Measurements from ENCODE around the gene ID1. TPM values are rescaled to one million over a fixed set of nuclear protein-coding genes. Genes with fewer than 3 reads are reported as not detected.

The ID1 gene
- total RNA-seq, 1 experiment from 2014 or later = 88.8 TPM

- peaks cover 10% of the 10 kb centered on the region for H3K4me1 Mint-ChIP-seq
- peaks cover 46% of the 10 kb centered on the region for H3K36me3 Mint-ChIP-seq
- H3K27me3 Mint-ChIP-seq (ENCODE audit: low read depth) = no peaks in the 10 kb centered on the region
- H3K9me3 Mint-ChIP-seq = no peaks in the 10 kb centered on the region
- H3K4me3 Mint-ChIP-seq = no peak overlapping the region
- CTCF ChIA-PET = interaction anchor here (0.7 to 14.0 kb wide), 22 partner anchors 10 to 284 kb away, joined by 3 to 850 read pairs (median 4); partner anchors contain the start of genes FOXS1 and ID1
- no peak for TF ChIP-seq ZBTB21 (CRISPR knock-in tag; IDR thresholded peaks at IDR 0.05; ENCODE audit: borderline replicate concordance)
- no peak for TF ChIP-seq ATF3 (CRISPR knock-in tag; conservative IDR thresholded peaks at IDR 0.05)
- TF ChIP-seq NR2C2 (CRISPR knock-in tag; IDR thresholded peaks at IDR 0.05) = no peak
- TF ChIP-seq CREB1 (CRISPR knock-in tag; IDR thresholded peaks at IDR 0.05) = no peak
- no peak for TF ChIP-seq ETV6 (CRISPR knock-in tag; IDR thresholded peaks at IDR 0.05)
- TF ChIP-seq JUN (CRISPR knock-in tag; IDR thresholded peaks at IDR 0.05) = no peak
- no peak for TF ChIP-seq USF2 (CRISPR knock-in tag; IDR thresholded peaks at IDR 0.05)
- no peak for TF ChIP-seq E2F1 (CRISPR knock-in tag; IDR thresholded peaks at IDR 0.05)
- TF ChIP-seq ZNF219 (CRISPR knock-in tag; IDR thresholded peaks at IDR 0.05; ENCODE audit: borderline replicate concordance) = no peak
- TF ChIP-seq ATF2 (CRISPR knock-in tag; IDR thresholded peaks at IDR 0.05; ENCODE audit: borderline replicate concordance, low read depth) = no peak
- no peak for TF ChIP-seq KAT7 (CRISPR knock-in tag; IDR thresholded peaks at IDR 0.05; ENCODE audit: borderline replicate concordance)
- no peak for TF ChIP-seq TEAD4 (CRISPR knock-in tag; IDR thresholded peaks at IDR 0.05)
- TF ChIP-seq ZSCAN18 (CRISPR knock-in tag; IDR thresholded peaks at IDR 0.05) = no peak
- no peak for TF ChIP-seq MXD4 (CRISPR knock-in tag; IDR thresholded peaks at IDR 0.05; ENCODE audit: borderline replicate concordance)
- DNase-seq (ENCODE audit: low spot score) (no peak), ATAC-seq (no peak)
- POLR2A ChIA-PET = interaction anchor here (0.6 to 1.4 kb wide), 7 partner anchors 7 to 148 kb away, joined by 3 to 6 read pairs (median 3); no protein-coding TSS in a partner anchor
- H3K27ac Mint-ChIP-seq = peak overlapping the region; percentile 48; the same call in 1 of the 2 replicates
Observed at GRCh38 chr20:31560746-31561598, 44.1 kb upstream of the ID1 start.

GRCh38 chr20:31562241-31562640 lies 42.8 kb upstream of the ID1 start:
- TF ChIP-seq ZNF263 (CRISPR knock-in tag; IDR thresholded peaks at IDR 0.05; ENCODE audit: low read depth) = no peak
- TF ChIP-seq FOXJ3 (CRISPR knock-in tag; IDR thresholded peaks at IDR 0.05; ENCODE audit: borderline replicate concordance) = no peak
- no peak for TF ChIP-seq NFATC4 (CRISPR knock-in tag; IDR thresholded peaks at IDR 0.05)
- TF ChIP-seq MYBL2 (CRISPR knock-in tag; IDR thresholded peaks at IDR 0.05) = no peak
- TF ChIP-seq RORB (CRISPR knock-in tag; IDR thresholded peaks at IDR 0.05) = no peak
- TF ChIP-seq NR3C1 (CRISPR knock-in tag; conservative IDR thresholded peaks at IDR 0.05; ENCODE audit: low read depth) = no peak
- TF ChIP-seq TP53 (CRISPR knock-in tag; IDR thresholded peaks at IDR 0.05) = no peak
- H3K4me1 Mint-ChIP-seq = peaks cover 19% of the 10 kb centered on the region
- H3K27me3 Mint-ChIP-seq (ENCODE audit: low read depth) = no peaks in the 10 kb centered on the region
- ChIA-PET CTCF (interaction anchor here (0.5 to 14.0 kb wide), 53 partner anchors 9 to 254 kb away, joined by 3 to 850 read pairs (median 5); partner anchors contain the start of genes BCL2L1, COX4I2, HM13 and ID1), POLR2A (interaction anchor here (1.1 to 1.7 kb wide), 5 partner anchors 10 to 51 kb away, joined by 3 to 15 read pairs (median 6); partner anchors contain the start of gene ID1)
- H3K36me3 Mint-ChIP-seq = peaks cover 46% of the 10 kb centered on the region
- DNase-seq (ENCODE audit: low spot score) (no peak), ATAC-seq (no peak)
- H3K27ac Mint-ChIP-seq = no peak overlapping the region
- H3K9me3 Mint-ChIP-seq = no peaks in the 10 kb centered on the region
- no peak overlapping the region for H3K4me3 Mint-ChIP-seq

All from WTC11 (cell line).